GM12872 (cell line): ENCODE data around the gene PHB1.

Experiments used
- TF ChIP-seq, protein P1 (sequence below): IDR thresholded peaks from 3 replicates; pipeline ENCODE4 v1.5.1; 2011; ENCODE audit warnings: low read depth, mild to moderate bottlenecking, low read length, moderate library complexity; ENCODE audit not compliant: insufficient read depth

The PHB1 gene

DNA sequence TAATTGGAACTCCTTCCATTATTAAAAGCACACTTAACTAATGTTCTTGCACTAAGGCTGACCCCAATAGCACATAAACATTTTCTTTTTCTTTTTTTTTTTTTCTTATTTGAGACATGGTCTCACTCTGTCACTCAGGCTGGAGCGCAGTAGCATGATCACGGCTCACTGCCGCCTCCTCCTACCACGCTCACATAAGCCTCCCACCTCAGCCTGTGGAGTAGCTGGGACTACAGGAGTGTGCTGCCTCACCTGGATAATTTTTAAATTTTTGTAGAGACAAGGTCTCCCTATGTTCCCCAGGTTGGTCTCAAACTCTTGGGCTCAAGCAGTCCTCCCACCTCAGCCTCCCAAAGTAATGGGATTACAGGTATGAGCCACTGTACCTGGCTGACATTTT is 51.4 kb downstream of the PHB1 start:
- TF ChIP-seq, protein P1, sequence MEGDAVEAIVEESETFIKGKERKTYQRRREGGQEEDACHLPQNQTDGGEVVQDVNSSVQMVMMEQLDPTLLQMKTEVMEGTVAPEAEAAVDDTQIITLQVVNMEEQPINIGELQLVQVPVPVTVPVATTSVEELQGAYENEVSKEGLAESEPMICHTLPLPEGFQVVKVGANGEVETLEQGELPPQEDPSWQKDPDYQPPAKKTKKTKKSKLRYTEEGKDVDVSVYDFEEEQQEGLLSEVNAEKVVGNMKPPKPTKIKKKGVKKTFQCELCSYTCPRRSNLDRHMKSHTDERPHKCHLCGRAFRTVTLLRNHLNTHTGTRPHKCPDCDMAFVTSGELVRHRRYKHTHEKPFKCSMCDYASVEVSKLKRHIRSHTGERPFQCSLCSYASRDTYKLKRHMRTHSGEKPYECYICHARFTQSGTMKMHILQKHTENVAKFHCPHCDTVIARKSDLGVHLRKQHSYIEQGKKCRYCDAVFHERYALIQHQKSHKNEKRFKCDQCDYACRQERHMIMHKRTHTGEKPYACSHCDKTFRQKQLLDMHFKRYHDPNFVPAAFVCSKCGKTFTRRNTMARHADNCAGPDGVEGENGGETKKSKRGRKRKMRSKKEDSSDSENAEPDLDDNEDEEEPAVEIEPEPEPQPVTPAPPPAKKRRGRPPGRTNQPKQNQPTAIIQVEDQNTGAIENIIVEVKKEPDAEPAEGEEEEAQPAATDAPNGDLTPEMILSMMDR: no peak

DNA sequence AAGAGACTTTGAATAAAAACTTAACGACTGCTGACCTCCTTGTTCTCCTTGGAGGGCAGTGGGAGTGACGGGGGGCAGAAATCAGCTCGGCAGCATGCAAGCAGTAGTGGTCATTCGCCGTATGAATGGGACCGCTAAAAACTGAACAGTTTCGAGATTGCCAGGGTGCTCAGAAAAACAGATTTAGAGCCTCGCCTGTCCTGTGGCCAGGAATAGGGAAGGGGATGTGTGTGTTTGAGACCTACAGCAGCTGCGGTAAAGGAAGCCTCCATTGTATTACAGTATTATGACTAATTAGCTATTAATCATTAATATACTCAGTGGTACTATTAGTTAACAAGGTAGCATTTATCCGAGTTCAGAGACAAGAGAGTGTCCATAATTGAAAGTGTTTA is 52.0 kb downstream of the PHB1 start:
- TF ChIP-seq, protein P1: no peak

DNA sequence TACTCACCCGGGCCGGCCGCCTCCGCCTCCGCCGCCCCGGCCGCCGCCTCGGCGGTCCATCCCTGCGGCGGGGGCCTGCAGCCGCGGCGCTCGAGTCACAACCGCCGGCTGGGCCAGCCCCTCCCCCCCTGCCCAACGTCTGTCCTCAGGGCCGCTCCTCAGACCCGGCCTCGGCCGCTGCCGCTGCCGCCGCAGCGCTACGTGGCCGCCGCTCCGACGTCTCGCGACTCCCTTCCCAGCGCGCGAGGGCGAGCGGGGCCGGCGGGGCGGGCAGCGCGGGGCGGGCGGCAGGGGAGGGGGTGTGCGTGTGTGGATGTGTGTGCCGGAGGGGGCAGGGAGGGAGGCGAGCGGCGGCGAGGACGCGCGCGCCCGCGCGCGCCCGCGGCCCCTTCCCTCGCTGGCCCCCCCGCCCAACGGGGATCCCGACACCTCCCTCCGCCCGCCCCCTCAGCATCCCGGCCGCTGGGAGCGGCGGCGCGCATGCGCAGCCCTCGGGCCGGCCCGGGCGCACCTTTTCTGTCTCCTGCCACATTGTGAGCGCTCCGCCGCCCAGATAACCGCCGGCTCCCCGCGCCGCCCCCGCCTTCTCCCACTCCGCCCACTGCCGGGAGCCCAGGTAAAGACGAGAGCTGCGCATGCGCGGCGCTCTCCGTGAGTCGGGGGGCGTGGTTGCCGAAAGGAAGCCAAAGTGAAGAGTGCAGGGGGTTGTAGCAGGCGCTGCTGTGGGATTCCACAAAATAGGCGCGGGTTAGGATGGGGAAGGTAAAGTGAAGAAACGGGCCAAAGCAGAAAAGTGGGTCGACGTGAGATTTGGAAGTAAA is 52.6 kb downstream of the PHB1 start, which contains the start of gene ZNF652:
ZNF652 (minus strand) TSS at position 349 of the 821 bp plus-strand sequence. CDS start 44,525 bp downstream, outside the sequence.
- TF ChIP-seq, protein P1: no peak

DNA sequence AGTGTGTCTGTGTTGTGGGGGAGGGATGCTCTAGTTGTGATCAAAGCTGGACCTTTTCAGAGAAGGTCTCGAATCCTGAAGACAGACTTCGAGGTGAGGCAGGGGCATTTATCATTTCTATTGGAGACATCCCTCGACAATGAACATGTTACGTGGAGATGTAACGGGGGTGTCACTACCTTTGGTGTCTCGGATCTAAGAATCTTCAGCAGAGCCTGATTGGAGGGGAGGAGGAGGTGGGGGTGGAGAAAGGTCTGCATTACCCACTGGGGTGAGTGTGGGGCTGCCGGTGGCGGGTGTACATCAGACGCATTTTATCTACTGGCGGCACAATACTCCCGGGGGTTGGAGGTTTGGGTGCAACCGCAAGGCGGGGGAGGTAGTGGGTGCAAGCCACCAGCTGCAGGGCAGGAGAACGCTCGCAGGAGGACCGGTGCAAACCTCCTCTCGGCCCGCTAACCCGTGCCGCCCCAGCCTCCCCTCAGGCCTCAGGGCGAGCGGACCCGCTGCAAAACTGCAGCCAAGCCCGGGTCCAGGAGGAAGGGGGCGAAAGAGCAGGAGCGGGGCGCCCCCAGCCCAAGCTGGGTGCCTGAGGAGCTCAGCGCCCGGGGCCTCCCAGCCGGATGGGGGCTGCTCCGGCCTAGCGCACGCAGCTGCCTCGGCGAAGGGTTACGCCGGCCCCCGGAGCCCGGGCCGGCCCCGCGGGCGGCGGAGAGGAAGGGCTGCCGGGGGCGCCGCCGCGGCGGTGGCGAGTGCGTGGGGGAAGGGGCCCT is 53.4 kb downstream of the PHB1 start:
- TF ChIP-seq, protein P1: no peak

DNA sequence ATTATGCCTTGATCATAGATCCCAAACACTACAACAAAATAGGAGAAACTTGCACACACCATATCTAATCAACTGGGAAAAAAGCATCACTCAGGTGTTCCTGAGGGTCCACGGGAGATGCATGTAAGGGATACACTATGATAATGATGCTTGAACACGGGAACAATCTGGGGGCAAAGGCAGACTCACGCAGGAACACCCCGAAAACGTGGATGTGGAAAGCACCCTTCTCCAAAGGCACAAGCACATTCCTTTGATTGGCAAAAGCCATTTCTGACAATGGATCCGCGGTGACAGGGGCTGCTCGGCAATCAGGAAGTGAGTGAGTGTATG is 53.9 kb downstream of the PHB1 start:
- TF ChIP-seq, protein P1: no peak

DNA sequence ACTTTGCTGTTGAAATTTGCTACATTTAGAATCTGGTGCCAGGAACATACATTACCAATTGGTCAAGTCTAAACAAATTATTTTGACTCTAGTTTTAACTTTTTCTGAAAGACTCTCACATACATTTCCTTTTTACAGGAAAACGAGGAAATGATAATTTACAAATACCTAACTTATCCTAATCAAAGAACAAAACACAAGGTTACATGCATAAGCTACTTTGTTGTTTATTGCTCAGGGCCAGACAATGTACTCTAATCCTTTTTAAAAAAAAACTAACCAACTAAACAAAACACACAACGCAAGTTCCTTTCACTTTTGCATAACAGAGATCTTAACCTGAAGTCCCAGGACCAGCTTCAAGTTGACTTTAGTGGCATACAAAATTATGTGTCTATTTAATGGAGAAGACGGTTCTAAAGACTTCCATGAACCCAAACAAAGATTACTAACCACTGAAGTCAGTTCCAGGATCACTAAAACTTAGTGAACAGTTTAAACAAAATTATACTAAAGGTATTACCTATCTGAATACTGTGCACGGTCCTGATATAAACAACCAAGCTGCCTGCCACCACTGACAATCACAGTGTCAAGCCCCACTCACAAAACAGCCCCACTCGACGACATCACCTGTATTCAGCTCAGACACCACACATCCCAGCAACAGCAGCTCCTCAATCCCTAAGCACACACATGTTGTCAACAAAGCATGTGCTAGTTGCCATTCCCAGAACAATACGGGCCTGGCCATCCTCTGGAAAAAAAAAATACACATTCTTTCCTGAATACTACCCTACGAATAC is 54.5 kb downstream of the PHB1 start:
- TF ChIP-seq, protein P1: no peak
